WTC11 (cell line): ENCODE data around the gene ILDR2. TPM values are rescaled to one million over a fixed set of nuclear protein-coding genes. Genes with fewer than 3 reads are reported as not detected.

Experiments used
- ATAC-seq: fragments of 200-7000 bp; cut with Tn5 transposase; 2 replicates; pipeline ENCODE4 v1.10.0; 2021; ENCODE audit warnings: mild to moderate bottlenecking, moderate library complexity
- CTCF ChIA-PET: fragments of 300-600 bp; sonication (Branson Sonifier 250); formaldehyde crosslinking; loops from one replicate; lab custom pipeline; 2021; ENCODE audit warnings: antibody characterized with exemption; lab: Charles Lee
- POLR2A ChIA-PET: fragments of 350-600 bp; sonication (Branson Sonifier 250); formaldehyde crosslinking; loops from one replicate; lab custom pipeline; 2021; ENCODE audit warnings: antibody characterized with exemption; lab: Charles Lee
- DNase-seq: peaks from one replicate; pipeline ENCODE4 v3.0.0; 2021; ENCODE audit warnings: low spot score
- H3K27ac Mint-ChIP-seq: 2 replicates; pipeline ENCODE4 v1.8.0; 2021; ENCODE audit warnings: mixed read lengths
- H3K27me3 Mint-ChIP-seq: 2 replicates; pipeline ENCODE4 v1.8.0; 2021; ENCODE audit warnings: low read depth, mild to moderate bottlenecking, moderate library complexity, mixed read lengths
- H3K36me3 Mint-ChIP-seq: 2 replicates; pipeline ENCODE4 v1.8.0; 2021; ENCODE audit warnings: mixed read lengths
- H3K4me1 Mint-ChIP-seq: 2 replicates; pipeline ENCODE4 v1.8.0; 2022; ENCODE audit warnings: mixed read lengths
- H3K4me3 Mint-ChIP-seq: 2 replicates; pipeline ENCODE4 v1.8.0; 2021; ENCODE audit warnings: mild to moderate bottlenecking, moderate library complexity, mixed read lengths
- H3K9me3 Mint-ChIP-seq: 2 replicates; pipeline ENCODE4 v1.8.0; 2021; ENCODE audit warnings: mixed read lengths
- ATF1 ChIP-seq: sonication (generic); formaldehyde crosslinking; IDR thresholded peaks from 2 replicates; pipeline ENCODE4 v1.8.1; 2023; ENCODE audit warnings: mild to moderate bottlenecking, moderate library complexity, missing genetic modification reagents
- CDX4 ChIP-seq: fragments of 250-450 bp; sonication (Bioruptor Pico); IDR thresholded peaks from 2 replicates; pipeline ENCODE4 v1.9.0; 2021; ENCODE audit warnings: moderate library complexity, mild to moderate bottlenecking, inconsistent platforms, borderline replicate concordance
- CREM ChIP-seq: sonication (generic); formaldehyde crosslinking; IDR thresholded peaks from 2 replicates; pipeline ENCODE4 v1.8.1; 2022; ENCODE audit warnings: mild to moderate bottlenecking, missing genetic modification reagents, moderate library complexity
- E2F1 ChIP-seq: sonication (generic); formaldehyde crosslinking; IDR thresholded peaks from 2 replicates; pipeline ENCODE4 v1.8.0; 2022; ENCODE audit warnings: mild to moderate bottlenecking, missing genetic modification reagents
- FOXP1 ChIP-seq: sonication (generic); formaldehyde crosslinking; IDR thresholded peaks from 2 replicates; pipeline ENCODE4 v1.8.0; 2022; ENCODE audit warnings: missing genetic modification reagents, mild to moderate bottlenecking, moderate library complexity, borderline replicate concordance
- FOXP4 ChIP-seq: sonication (generic); formaldehyde crosslinking; IDR thresholded peaks from 2 replicates; pipeline ENCODE4 v1.8.0; 2022; ENCODE audit warnings: mild to moderate bottlenecking, missing genetic modification reagents
- GABPB1 ChIP-seq: sonication (generic); formaldehyde crosslinking; IDR thresholded peaks from 2 replicates; pipeline ENCODE4 v1.8.1; 2023; ENCODE audit warnings: mild to moderate bottlenecking, missing genetic modification reagents
- GRHL2 ChIP-seq: fragments of 250-450 bp; sonication (Bioruptor Pico); IDR thresholded peaks from 2 replicates; pipeline ENCODE4 v1.8.0; 2022; ENCODE audit warnings: mild to moderate bottlenecking, moderate library complexity; ENCODE audit not compliant: insufficient replicate concordance, severe bottlenecking
- KAT7 ChIP-seq: sonication (generic); formaldehyde crosslinking; IDR thresholded peaks from 2 replicates; pipeline ENCODE4 v1.8.1; 2023; ENCODE audit warnings: missing genetic modification reagents, mild to moderate bottlenecking, borderline replicate concordance
- MYBL2 ChIP-seq: sonication (generic); formaldehyde crosslinking; IDR thresholded peaks from 2 replicates; pipeline ENCODE4 v1.8.1; 2023; ENCODE audit warnings: mild to moderate bottlenecking, moderate library complexity, missing genetic modification reagents
- NFATC4 ChIP-seq: fragments of 250-450 bp; sonication (Bioruptor Pico); IDR thresholded peaks from 2 replicates; pipeline ENCODE4 v1.9.0; 2021; ENCODE audit warnings: mild to moderate bottlenecking
- NR2C2 ChIP-seq: sonication (generic); formaldehyde crosslinking; IDR thresholded peaks from 2 replicates; pipeline ENCODE4 v1.8.0; 2022; ENCODE audit warnings: mild to moderate bottlenecking, missing genetic modification reagents
- OVOL2 ChIP-seq: fragments of 250-450 bp; sonication (Bioruptor Pico); IDR thresholded peaks from 2 replicates; pipeline ENCODE4 v1.9.0; 2021; ENCODE audit warnings: mild to moderate bottlenecking, borderline replicate concordance
- PRRX2 ChIP-seq: fragments of 250-450 bp; sonication (Bioruptor Pico); IDR thresholded peaks from 2 replicates; pipeline ENCODE4 v1.8.0; 2021; ENCODE audit warnings: mild to moderate bottlenecking
- TCF7 ChIP-seq: sonication (generic); formaldehyde crosslinking; IDR thresholded peaks from 2 replicates; pipeline ENCODE4 v1.8.0; 2022; ENCODE audit warnings: mild to moderate bottlenecking, low read depth, missing genetic modification reagents, moderate library complexity
- ZNF263 ChIP-seq: sonication (generic); formaldehyde crosslinking; IDR thresholded peaks from 2 replicates; pipeline ENCODE4 v1.8.1; 2022; ENCODE audit warnings: low read depth, mild to moderate bottlenecking, moderate library complexity, missing genetic modification reagents
- ZNF281 ChIP-seq: sonication (generic); formaldehyde crosslinking; IDR thresholded peaks from 2 replicates; pipeline ENCODE4 v1.8.0; 2023; ENCODE audit warnings: mild to moderate bottlenecking, missing genetic modification reagents
- ZNF317 ChIP-seq: sonication (generic); formaldehyde crosslinking; IDR thresholded peaks from 2 replicates; pipeline ENCODE4 v1.8.1; 2023; ENCODE audit warnings: low read depth, mild to moderate bottlenecking, moderate library complexity, missing genetic modification reagents, borderline replicate concordance
- ZNF396 ChIP-seq: fragments of 250-450 bp; sonication (Bioruptor Pico); IDR thresholded peaks from 2 replicates; pipeline ENCODE4 v1.8.0; 2021; ENCODE audit warnings: mild to moderate bottlenecking, moderate library complexity, borderline replicate concordance
- ZNF532 ChIP-seq: fragments of 250-450 bp; sonication (Bioruptor Pico); IDR thresholded peaks from 2 replicates; pipeline ENCODE4 v1.9.0; 2021; ENCODE audit warnings: mild to moderate bottlenecking, borderline replicate concordance
- total RNA-seq: library from RNA; stranded (reverse); gene quantifications from 3 replicates; pipeline ENCODE4 v1.2.3, GENCODE V29; 2021

ILDR2 gene
- total RNA-seq, 1 experiment from 2014 or later: 1.6 TPM

GRCh38 chr1:166895766-166896165, 79.6 kb downstream of the ILDR2 start:
- Mint-ChIP-seq H3K4me3 (no peak overlapping the region), H3K4me1 (no peaks in the 10 kb centered on the region), H3K27me3 (no peaks in the 10 kb centered on the region; the same call in 1 of the 2 replicates), H3K36me3 (peaks cover 24% of the 10 kb centered on the region), H3K9me3 (peaks cover 25% of the 10 kb centered on the region), H3K27ac (no peak overlapping the region)
- ATAC-seq: no peak
- DNase-seq: no peak
- TF ChIP-seq ZNF281 (CRISPR knock-in tag) (no peak), GRHL2 (no peak), ZNF263 (CRISPR knock-in tag) (no peak), E2F1 (CRISPR knock-in tag) (no peak), PRRX2 (CRISPR knock-in tag) (no peak), ATF1 (CRISPR knock-in tag) (no peak), MYBL2 (no peak), CDX4 (no peak), NFATC4 (CRISPR knock-in tag) (no peak), ZNF317 (CRISPR knock-in tag) (no peak), ZNF532 (CRISPR knock-in tag) (no peak), OVOL2 (CRISPR knock-in tag) (no peak), TCF7 (CRISPR knock-in tag) (no peak), FOXP1 (no peak), FOXP4 (CRISPR knock-in tag) (no peak), KAT7 (CRISPR knock-in tag) (no peak), GABPB1 (CRISPR knock-in tag) (no peak), NR2C2 (no peak), ZNF396 (CRISPR knock-in tag) (no peak), CREM (no peak)
- CTCF ChIA-PET: interaction anchor here (0.6 kb wide), 1 partner anchor 26 kb away, joined by 3 read pairs; no protein-coding TSS in a partner anchor
- POLR2A ChIA-PET: no interaction called here
